Keratinocyte (primary cell): Measurements from ENCODE around the gene HRK.

ENCODE experiments used
- EZH2 ChIP-seq: IDR thresholded peaks from one replicate; pipeline ENCODE4 v1.6.1; 2012; ENCODE audit warnings: inconsistent platforms, mild to moderate bottlenecking, low read length, moderate library complexity
- TF ChIP-seq, protein P1 (sequence below), 3 experiments: IDR thresholded peaks in 1 of 3; conservative IDR thresholded peaks in 1 of 3; optimal IDR thresholded peaks in 1 of 3; 2 replicates in 2 of 3; 3 replicates in 1 of 3; pipeline versions ENCODE3 to v1.5.1; 2011; ENCODE audit warnings: low read length in 3 of 3, mild to moderate bottlenecking in 3 of 3, moderate library complexity in 2 of 3, control low read depth in 1 of 3, inconsistent platforms in 1 of 3; ENCODE audit not compliant: insufficient read depth in 2 of 3; ENCODE audit errors: extremely low read depth in 1 of 3

DNA sequence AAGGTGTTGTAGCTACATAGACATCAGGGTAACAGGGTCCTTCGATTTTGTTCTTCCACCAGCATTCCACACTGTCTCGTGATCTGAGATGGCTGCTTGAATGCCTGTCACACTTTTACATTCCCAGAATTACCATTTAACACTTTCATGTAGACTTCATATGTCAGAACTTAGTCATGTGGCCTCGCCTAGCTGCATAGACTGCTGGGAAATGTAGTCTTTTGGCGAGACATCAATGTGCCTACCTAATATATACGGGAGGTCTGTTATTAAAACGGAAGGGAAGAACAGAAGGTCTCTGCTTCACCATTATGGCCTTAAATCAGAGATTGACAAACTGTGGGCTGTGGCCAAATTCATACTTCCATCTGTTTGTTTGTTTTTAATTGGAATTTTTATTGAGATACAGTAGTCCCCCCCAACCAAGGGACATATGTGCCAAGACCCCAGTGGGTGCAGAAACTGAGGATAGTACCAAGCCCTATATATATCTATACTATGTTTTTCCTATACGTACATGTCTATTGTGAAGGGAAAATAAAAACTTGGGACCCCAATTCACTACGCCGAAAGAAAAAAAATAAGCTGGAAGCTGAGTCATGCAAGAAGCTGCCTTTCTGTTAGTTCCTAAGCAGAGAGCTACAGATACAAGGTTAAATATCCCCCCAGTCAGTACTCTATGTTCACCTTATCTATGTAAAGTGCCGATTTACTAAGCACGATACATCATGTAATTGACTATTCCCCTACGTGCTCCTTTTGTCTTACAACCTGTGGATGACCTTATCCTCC is 11.3 kb upstream of the HRK start:
- TF ChIP-seq, protein P1, sequence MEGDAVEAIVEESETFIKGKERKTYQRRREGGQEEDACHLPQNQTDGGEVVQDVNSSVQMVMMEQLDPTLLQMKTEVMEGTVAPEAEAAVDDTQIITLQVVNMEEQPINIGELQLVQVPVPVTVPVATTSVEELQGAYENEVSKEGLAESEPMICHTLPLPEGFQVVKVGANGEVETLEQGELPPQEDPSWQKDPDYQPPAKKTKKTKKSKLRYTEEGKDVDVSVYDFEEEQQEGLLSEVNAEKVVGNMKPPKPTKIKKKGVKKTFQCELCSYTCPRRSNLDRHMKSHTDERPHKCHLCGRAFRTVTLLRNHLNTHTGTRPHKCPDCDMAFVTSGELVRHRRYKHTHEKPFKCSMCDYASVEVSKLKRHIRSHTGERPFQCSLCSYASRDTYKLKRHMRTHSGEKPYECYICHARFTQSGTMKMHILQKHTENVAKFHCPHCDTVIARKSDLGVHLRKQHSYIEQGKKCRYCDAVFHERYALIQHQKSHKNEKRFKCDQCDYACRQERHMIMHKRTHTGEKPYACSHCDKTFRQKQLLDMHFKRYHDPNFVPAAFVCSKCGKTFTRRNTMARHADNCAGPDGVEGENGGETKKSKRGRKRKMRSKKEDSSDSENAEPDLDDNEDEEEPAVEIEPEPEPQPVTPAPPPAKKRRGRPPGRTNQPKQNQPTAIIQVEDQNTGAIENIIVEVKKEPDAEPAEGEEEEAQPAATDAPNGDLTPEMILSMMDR (optimal IDR thresholded peaks at IDR 0.05 in 1 of 3, IDR thresholded peaks at IDR 0.05 in 1 of 3, conservative IDR thresholded peaks at IDR 0.05 in 1 of 3; ENCODE audit: extremely low read depth in 1 of 3, insufficient read depth in 2 of 3, low read length in 3 of 3): no peak
- TF ChIP-seq EZH2: no peak
